ENCODE measurements around the gene TRIM52. TPM values are rescaled to one million over a fixed set of nuclear protein-coding genes. Genes with fewer than 3 reads are reported as not detected.

TRIM52 gene
- total RNA-seq: 10 to 100 TPM; 15.1 to 33.3 (median 24.1) TPM

GRCh38 chr5:181260720-181261319 is at the start of gene TRIM52:
Gene TRIM52 (minus strand): TSS chr5:181261143. CDS start chr5:181260813, 330 bp downstream.
- TF ChIP-seq CTCF (IDR thresholded peaks at IDR 0.05; ENCODE audit: low read depth): no peak

GRCh38 chr5:181283347-181283746 is 22.4 kb upstream of the TRIM52 start:
- no peak for TF ChIP-seq CTCF (IDR thresholded peaks at IDR 0.05; ENCODE audit: low read depth)

GRCh38 chr5:181282874-181283273 is 21.9 kb upstream of the TRIM52 start:
- no peak for TF ChIP-seq CTCF (IDR thresholded peaks at IDR 0.05; ENCODE audit: low read depth)

- no peak for TF ChIP-seq CTCF (IDR thresholded peaks at IDR 0.05; ENCODE audit: low read depth)
These were observed 21.0 kb upstream of the TRIM52 start for GRCh38 chr5:181281984-181282316.

GRCh38 chr5:181281077-181281983 is 20.4 kb upstream of the TRIM52 start:
- no peak for TF ChIP-seq CTCF (IDR thresholded peaks at IDR 0.05; ENCODE audit: low read depth)

GRCh38 chr5:181280251-181280762 is 19.4 kb upstream of the TRIM52 start:
- TF ChIP-seq CTCF (IDR thresholded peaks at IDR 0.05; ENCODE audit: low read depth): no peak

- TF ChIP-seq CTCF (IDR thresholded peaks at IDR 0.05; ENCODE audit: low read depth): no peak
These were observed 10.1 kb upstream of the TRIM52 start for GRCh38 chr5:181271081-181271480.

All from subcutaneous adipose tissue (tissue), 4 donors.